Right lobe of liver (tissue), 6 donors: ENCODE data around the gene MAPK14. TPM values are rescaled to one million over a fixed set of nuclear protein-coding genes. Genes with fewer than 3 reads are reported as not detected.
"Not testable (repeated sequence)": the region's sequence is repeated elsewhere in the genome, so short reads cannot be mapped to it uniquely, and the experiment has no call there.

Source experiments
- ATAC-seq, 4 donors: fragments of 200-7000 bp; cut with Tn5 transposase; one replicate each; pipeline ENCODE4 v1.9.1; 2020; ENCODE audit warnings: mild to moderate bottlenecking in 4 of 4, moderate library complexity in 4 of 4
- DNase-seq, 3 donors: peaks; one replicate each; pipeline ENCODE4 v3.0.0-alpha.2; 2020
- H3K27ac ChIP-seq, 3 donors: fragments of 200-600 bp; one replicate each; pipeline ENCODE4 v1.8.0; 2022
- H3K27me3 ChIP-seq, 2 donors: fragments of 200-600 bp; one replicate each; pipeline ENCODE4 v1.8.0; 2022
- H3K36me3 ChIP-seq, 4 donors: fragments of 200-600 bp; sonication (generic) in 1 of 4; one replicate each; pipeline versions ENCODE4 v1.5.1 to v1.8.0; 2017 to 2022; ENCODE audit warnings: control low read depth in 1 of 4
- H3K4me1 ChIP-seq, 4 donors: fragments of 200-600 bp; sonication (generic) in 1 of 4; one replicate each; pipeline versions ENCODE4 v1.5.1 to v1.8.0; 2017 to 2022; ENCODE audit warnings: control low read depth in 1 of 4
- H3K4me3 ChIP-seq, 3 donors: fragments of 200-600 bp; one replicate each; pipeline ENCODE4 v1.8.0; 2022
- H3K9me3 ChIP-seq, 4 donors: fragments of 200-600 bp; sonication (generic) in 1 of 4; one replicate each; pipeline versions ENCODE4 v1.5.1 to v1.8.0; 2017 to 2022; ENCODE audit warnings: control low read depth in 1 of 4
- CTCF ChIP-seq, 4 donors: fragments of 200-600 bp in 3 of 4; fragments of 450-650 bp in 1 of 4; IDR thresholded peaks; one replicate each; pipeline versions ENCODE4 v1.5.1 to v1.8.0; 2016 to 2022; ENCODE audit warnings: antibody characterized with exemption in 4 of 4, mild to moderate bottlenecking in 2 of 4
- POLR2A ChIP-seq: fragments of 450-650 bp; IDR thresholded peaks from one replicate; pipeline ENCODE4 v1.6.1; 2017; ENCODE audit warnings: antibody characterized with exemption, mild to moderate bottlenecking
- WGBS: methylation state at CpG from one replicate; pipeline ENCODE4 v1.1.6; 2018; ENCODE audit warnings: low coverage, low lambda C conversion rate; ENCODE audit not compliant: insufficient coverage; ENCODE audit errors: missing lambda C conversion rate; 5-methylcytosine and 5-hydroxymethylcytosine counted together
- intact Hi-C, 2 donors: fragments of 100-400 bp; cut with DNase I; formaldehyde crosslinking; loops; one replicate each; pipeline versions ENCODE4 v1.11.2 to v1.14.1; 2022
- long read RNA-seq: library from polyadenylated mRNA; unstranded; transcript quantifications from one replicate; pipeline ENCODE4 v2.0.0, GENCODE V29; 2019
- total RNA-seq, 6 experiments: library from RNA; depleted of rRNA in 2 of 6; stranded (reverse); fragments of >200 nt in 2 of 6; fragmentation: NEBNext Ultra II Directional in 3 of 6; extraction: Animal tissue kit (Norgen Biotek cat#: 25700) in 3 of 6; gene quantifications; one replicate each; pipeline versions ENCODE4 v1.1.0 to v1.2.4, GENCODE V29; 2016 to 2023
- donor health status: DM: no; HTN: yes; CAD: no.
- donor health status: DM: no; HTN: no; CAD: no.
- donor health status: DM: no; HTN: no; CAD: no.
- donor health status: DM: no; HTN: yes; CAD: no.
- donor health status: DM: no; HTN: yes; CAD: no.

MAPK14 gene
- 10 to 100 TPM; 37.9 to 53.3 (median 45.3) TPM for total RNA-seq
- long read RNA-seq, partial matches to known transcripts = 2 of 3 reads
- long read RNA-seq, other reads (novel, unspliced or antisense) = 1 of 3 reads

- no peaks in the 10 kb centered on the region for H3K9me3 ChIP-seq
- H3K27ac ChIP-seq = peak within 1 kb of the TSS; percentile 95 to 97 (median 95)
- H3K4me1 ChIP-seq = peaks cover 0 to 23% (median 5%) of the 10 kb centered on the region in 4 donors
- DNase-seq (peak; percentile 98 to 99 (median 99)), ATAC-seq (peak; percentile 92 to 94 (median 92))
- no peaks in the 10 kb centered on the region for H3K36me3 ChIP-seq
- intact Hi-C loops = loop anchor here in 1 of 2 donors (5.0 kb wide), 1 partner anchor 70 kb away; no protein-coding TSS in a partner anchor
- 0% methylated on average over 35 of the region's 62 CpGs for WGBS
- peak within 1 kb of the TSS; percentile 86 to 96 (median 92) for H3K4me3 ChIP-seq
- no peaks in the 10 kb centered on the region for H3K27me3 ChIP-seq
- TF ChIP-seq POLR2A (peak; percentile 99), CTCF (IDR thresholded peaks at IDR 0.05) (peak; percentile 90 to 95 (median 92))
Measured at GRCh38 chr6:36027501-36028087, at the start of gene MAPK14. Gene MAPK14, plus strand, starts transcription at chr6:36027808. Its CDS starts 350 bp downstream, at chr6:36028158.

DNA sequence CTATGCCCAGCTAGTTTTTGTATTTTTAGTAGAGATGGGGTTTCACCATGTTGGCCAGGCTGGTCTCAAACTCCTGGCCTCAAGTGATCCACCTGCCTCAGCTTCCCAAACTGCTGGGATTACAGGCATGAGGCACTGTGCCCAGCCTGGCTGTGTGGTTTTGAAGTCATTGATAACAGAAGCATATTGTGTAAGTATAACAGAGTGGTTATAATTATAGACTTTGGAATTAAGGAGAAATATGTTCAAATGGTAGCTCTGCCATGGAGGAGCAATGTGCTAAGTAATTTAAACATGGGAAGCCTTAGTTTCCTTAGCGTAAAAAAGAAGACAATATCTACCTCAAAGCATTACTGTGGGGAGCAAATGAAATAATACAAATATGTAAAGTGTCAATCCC lies 47.5 kb upstream of the MAPK14 start:
- H3K4me3 ChIP-seq, intact Hi-C loops, H3K9me3 ChIP-seq, H3K36me3 ChIP-seq, DNase-seq, ATAC-seq, H3K27ac ChIP-seq, H3K27me3 ChIP-seq: not testable (repeated sequence)
- WGBS = 100% methylated on average over 1 of the region's 1 CpG
- peaks cover 0 to 12% (median 0%) of the 10 kb centered on the region in 4 donors for H3K4me1 ChIP-seq

DNA sequence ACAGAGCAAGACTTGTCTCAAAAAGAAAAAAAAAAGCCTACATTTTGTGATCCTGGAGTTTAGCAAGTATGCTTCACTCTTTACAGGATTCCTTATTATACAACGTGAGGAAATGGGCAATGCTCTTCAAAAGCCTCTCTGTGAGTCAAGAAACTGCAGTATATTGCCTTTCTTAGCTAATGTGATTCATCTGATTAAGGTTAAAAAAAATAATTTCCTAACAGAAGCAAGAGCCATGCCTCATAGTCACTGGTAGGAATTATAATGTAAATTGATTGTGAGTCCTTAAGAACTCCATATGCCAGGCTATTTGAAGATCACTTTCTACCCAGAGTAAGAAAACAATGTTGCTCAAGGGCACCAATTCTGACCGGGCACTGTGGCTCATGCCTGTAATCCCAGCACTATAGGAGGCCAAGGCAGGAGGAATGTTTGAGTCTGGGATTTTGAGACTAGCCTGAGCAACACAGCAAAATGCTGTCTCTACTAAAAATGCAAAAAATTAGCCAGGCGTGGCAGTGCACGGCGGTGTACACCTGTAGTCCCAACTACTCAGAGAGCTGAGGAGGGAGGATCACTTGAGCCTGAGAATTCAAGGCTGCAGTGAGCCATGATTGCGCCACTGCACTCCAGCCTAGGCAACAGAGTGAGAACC lies 46.5 kb upstream of the MAPK14 start:
- no peak overlapping the region for H3K27ac ChIP-seq
- intact Hi-C loops = no loop called here
- 88% methylated on average over 6 of the region's 6 CpGs for WGBS
- no peaks in the 10 kb centered on the region for H3K27me3 ChIP-seq
- H3K4me3 ChIP-seq = no peak overlapping the region
- no peaks in the 10 kb centered on the region for H3K9me3 ChIP-seq
- H3K4me1 ChIP-seq = peaks cover 0 to 12% (median 0%) of the 10 kb centered on the region in 4 donors
- no peaks in the 10 kb centered on the region for H3K36me3 ChIP-seq
- DNase-seq = no peak
- no peak for ATAC-seq
- TF ChIP-seq POLR2A (no peak), CTCF (IDR thresholded peaks at IDR 0.05) (no peak)

GRCh38 chr6:35984701-35985100 lies 42.9 kb upstream of the MAPK14 start:
- TF ChIP-seq POLR2A (no peak), CTCF (IDR thresholded peaks at IDR 0.05) (no peak)
- intact Hi-C loops = no loop called here

DNA sequence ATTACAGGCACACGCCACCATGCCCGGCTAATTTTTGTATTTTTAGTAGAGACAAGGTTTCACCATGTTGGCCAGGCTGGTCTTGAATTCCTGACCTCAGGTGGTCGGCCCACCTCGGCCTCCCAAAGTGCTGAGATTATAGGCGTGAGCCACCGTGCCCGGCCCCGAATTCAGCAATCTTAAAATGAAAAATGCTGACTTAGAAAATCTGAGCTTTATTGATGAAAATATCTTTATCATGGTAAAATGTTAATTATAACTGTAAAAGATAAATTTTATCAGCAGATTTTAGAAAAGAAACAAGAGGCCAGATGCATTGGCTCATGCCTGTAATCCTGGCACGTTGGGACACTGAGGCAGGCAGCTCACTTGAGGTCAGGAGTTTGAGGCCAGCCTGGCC lies 39.6 kb upstream of the MAPK14 start:
- DNase-seq, ATAC-seq, intact Hi-C loops, H3K4me1 ChIP-seq, H3K36me3 ChIP-seq, H3K9me3 ChIP-seq, H3K4me3 ChIP-seq, H3K27ac ChIP-seq, H3K27me3 ChIP-seq: not testable (repeated sequence)
- WGBS = 78% methylated on average over 8 of the region's 9 CpGs

More at GRCh38 chr6:35984701-35985100, 42.9 kb upstream of the MAPK14 start:
- no peak for ATAC-seq
- Histone ChIP-seq H3K36me3 (no peaks in the 10 kb centered on the region), H3K4me1 (no peaks in the 10 kb centered on the region), H3K27me3 (no peaks in the 10 kb centered on the region), H3K27ac (no peak overlapping the region), H3K9me3 (no peaks in the 10 kb centered on the region), H3K4me3 (no peak overlapping the region)
- WGBS = 84% methylated on average over 4 of the region's 4 CpGs
- DNase-seq = no peak
